HG02759 (cell line): Measurements from ENCODE around the gene SKP1.
A peak's percentile ranks its signal among the peaks of the same experiment; 100 is the strongest.
"Not testable (repeated sequence)": the region's sequence is repeated elsewhere in the genome, so short reads cannot be mapped to it uniquely, and the experiment has no call there.

ENCODE experiments used
- ATAC-seq: cut with Tn5 transposase; IDR thresholded peaks from one replicate; pipeline ENCODE4 v1.9.1; 2021; ENCODE audit warnings: mild to moderate bottlenecking, moderate library complexity; ENCODE audit not compliant: unreplicated experiment

The SKP1 gene

GRCh38 chr5:134178096-134178419 lies 1.3 kb upstream of the SKP1 start:
- no peak for ATAC-seq

GRCh38 chr5:134177369-134178095 lies 782 bp upstream of the SKP1 start:
- ATAC-seq: no peak

- peak; percentile 23 for ATAC-seq
These were observed 734 bp downstream of the SKP1 start for GRCh38 chr5:134175921-134176510.

GRCh38 chr5:134174841-134175839 lies 1.6 kb downstream of the SKP1 start:
- ATAC-seq: no peak

- ATAC-seq: no peak
These were observed 4.8 kb downstream of the SKP1 start for GRCh38 chr5:134171972-134172371.

- no peak for ATAC-seq
These were observed 14.2 kb downstream of the SKP1 start for GRCh38 chr5:134162592-134162991.

- no peak for ATAC-seq
These were observed 15.0 kb downstream of the SKP1 start for GRCh38 chr5:134161513-134162395.

GRCh38 chr5:134153657-134154056 lies 23.1 kb downstream of the SKP1 start:
- no peak for ATAC-seq

GRCh38 chr5:134153241-134153640 lies 23.5 kb downstream of the SKP1 start:
- ATAC-seq: no peak

GRCh38 chr5:134152173-134152832 lies 24.4 kb downstream of the SKP1 start:
- ATAC-seq: not testable (repeated sequence)

- ATAC-seq: no peak
These were observed 25.0 kb downstream of the SKP1 start for GRCh38 chr5:134151723-134152122.

GRCh38 chr5:134149571-134150303 lies 27.0 kb downstream of the SKP1 start:
- ATAC-seq: no peak

GRCh38 chr5:134148986-134149539 lies 27.7 kb downstream of the SKP1 start:
- no peak for ATAC-seq

- ATAC-seq: no peak
These were observed 28.4 kb downstream of the SKP1 start for GRCh38 chr5:134148316-134148715.

- ATAC-seq: no peak
These were observed 29.9 kb downstream of the SKP1 start for GRCh38 chr5:134146651-134147518.

- peak; percentile 72 for ATAC-seq
These were observed 30.8 kb downstream of the SKP1 start for GRCh38 chr5:134145779-134146581.

- ATAC-seq: no peak
These were observed 31.6 kb downstream of the SKP1 start for GRCh38 chr5:134145041-134145757.
